ENCODE measurements around the gene ALMS1.

GRCh38 chr2:73588177-73588576 lies 202.5 kb downstream of the ALMS1 start:
- TF ChIP-seq CTCF (conservative IDR thresholded peaks at IDR 0.05) (no peak), ZFX (IDR thresholded peaks at IDR 0.05) (no peak)
